Keratinocyte (primary cell): ENCODE results near the gene EEPD1.

Experiments used
- CTCF ChIP-seq, 3 experiments: IDR thresholded peaks in 1 of 3; conservative IDR thresholded peaks in 1 of 3; optimal IDR thresholded peaks in 1 of 3; 2 replicates in 2 of 3; 3 replicates in 1 of 3; pipeline versions ENCODE3 to v1.5.1; 2011; ENCODE audit warnings: low read length in 3 of 3, mild to moderate bottlenecking in 3 of 3, moderate library complexity in 2 of 3, control low read depth in 1 of 3, inconsistent platforms in 1 of 3; ENCODE audit not compliant: insufficient read depth in 2 of 3; ENCODE audit errors: extremely low read depth in 1 of 3
- EZH2 ChIP-seq: IDR thresholded peaks from one replicate; pipeline ENCODE4 v1.6.1; 2012; ENCODE audit warnings: inconsistent platforms, mild to moderate bottlenecking, low read length, moderate library complexity

GRCh38 chr7:36280840-36281812 lies 128.1 kb downstream of the EEPD1 start:
- TF ChIP-seq CTCF (optimal IDR thresholded peaks at IDR 0.05 in 1 of 3, IDR thresholded peaks at IDR 0.05 in 1 of 3, conservative IDR thresholded peaks at IDR 0.05 in 1 of 3; ENCODE audit: extremely low read depth in 1 of 3, insufficient read depth in 2 of 3, low read length in 3 of 3) (no peak), EZH2 (no peak)
